Stimulated activated CD4-positive, alpha-beta T cell treated with anti-CD3 and anti-CD28 coated beads, Interleukin-2, amount 100 ng/mL, for 48 hours (primary cell): ENCODE measurements around the gene APOBEC2.

Experiments used
- DNase-seq, 2 donors: peaks; one replicate each; pipeline ENCODE4 v3.0.0-alpha.2; 2020

APOBEC2 gene

GRCh38 chr6:41092421-41093140, 39.6 kb downstream of the APOBEC2 start:
- DNase-seq, result no peak

- no peak for DNase-seq
Measured at GRCh38 chr6:41093729-41094128, 40.7 kb downstream of the APOBEC2 start.

- no peak for DNase-seq
Measured at GRCh38 chr6:41097467-41098090, 44.6 kb downstream of the APOBEC2 start.

- DNase-seq, result no peak
Measured at GRCh38 chr6:41098366-41098765, 45.4 kb downstream of the APOBEC2 start.

GRCh38 chr6:41100871-41101287, 47.9 kb downstream of the APOBEC2 start:
- peak in 1 of 2 donors; percentile 21 for DNase-seq

- DNase-seq, result no peak
Measured at GRCh38 chr6:41103847-41104246, 50.8 kb downstream of the APOBEC2 start.

- no peak for DNase-seq
Measured at GRCh38 chr6:41111017-41111416, 58.0 kb downstream of the APOBEC2 start.
